Right lobe of liver (tissue), 6 donors: Measurements from ENCODE around the gene ITPK1. TPM values are rescaled to one million over a fixed set of nuclear protein-coding genes. Genes with fewer than 3 reads are reported as not detected.
A peak's percentile ranks its signal among the peaks of the same experiment; 100 is the strongest.
"Not testable (repeated sequence)": the region's sequence is repeated elsewhere in the genome, so short reads cannot be mapped to it uniquely, and the experiment has no call there.

Source experiments
- ATAC-seq, 4 donors: fragments of 200-7000 bp; cut with Tn5 transposase; one replicate each; pipeline ENCODE4 v1.9.1; 2020; ENCODE audit warnings: mild to moderate bottlenecking in 4 of 4, moderate library complexity in 4 of 4
- DNase-seq, 3 donors: peaks; one replicate each; pipeline ENCODE4 v3.0.0-alpha.2; 2020
- H3K27ac ChIP-seq, 3 donors: fragments of 200-600 bp; one replicate each; pipeline ENCODE4 v1.8.0; 2022
- H3K27me3 ChIP-seq, 2 donors: fragments of 200-600 bp; one replicate each; pipeline ENCODE4 v1.8.0; 2022
- H3K36me3 ChIP-seq, 4 donors: fragments of 200-600 bp; sonication (generic) in 1 of 4; one replicate each; pipeline versions ENCODE4 v1.5.1 to v1.8.0; 2017 to 2022; ENCODE audit warnings: control low read depth in 1 of 4
- H3K4me1 ChIP-seq, 4 donors: fragments of 200-600 bp; sonication (generic) in 1 of 4; one replicate each; pipeline versions ENCODE4 v1.5.1 to v1.8.0; 2017 to 2022; ENCODE audit warnings: control low read depth in 1 of 4
- H3K4me3 ChIP-seq, 3 donors: fragments of 200-600 bp; one replicate each; pipeline ENCODE4 v1.8.0; 2022
- H3K9me3 ChIP-seq, 4 donors: fragments of 200-600 bp; sonication (generic) in 1 of 4; one replicate each; pipeline versions ENCODE4 v1.5.1 to v1.8.0; 2017 to 2022; ENCODE audit warnings: control low read depth in 1 of 4
- POLR2A ChIP-seq: fragments of 450-650 bp; IDR thresholded peaks from one replicate; pipeline ENCODE4 v1.6.1; 2017; ENCODE audit warnings: antibody characterized with exemption, mild to moderate bottlenecking
- WGBS: methylation state at CpG from one replicate; pipeline ENCODE4 v1.1.6; 2018; ENCODE audit warnings: low coverage, low lambda C conversion rate; ENCODE audit not compliant: insufficient coverage; ENCODE audit errors: missing lambda C conversion rate; 5-methylcytosine and 5-hydroxymethylcytosine counted together
- intact Hi-C, 2 donors: fragments of 100-400 bp; cut with DNase I; formaldehyde crosslinking; loops; one replicate each; pipeline versions ENCODE4 v1.11.2 to v1.14.1; 2022
- total RNA-seq, 6 experiments: library from RNA; depleted of rRNA in 2 of 6; stranded (reverse); fragments of >200 nt in 2 of 6; fragmentation: NEBNext Ultra II Directional in 3 of 6; extraction: Animal tissue kit (Norgen Biotek cat#: 25700) in 3 of 6; gene quantifications; one replicate each; pipeline versions ENCODE4 v1.1.0 to v1.2.4, GENCODE V29; 2016 to 2023
- TF ChIP-seq, protein P1 (sequence below), 4 donors: fragments of 200-600 bp in 3 of 4; fragments of 450-650 bp in 1 of 4; IDR thresholded peaks; one replicate each; pipeline versions ENCODE4 v1.5.1 to v1.8.0; 2016 to 2022; ENCODE audit warnings: antibody characterized with exemption in 4 of 4, mild to moderate bottlenecking in 2 of 4
- donor health status: DM: no; HTN: yes; CAD: no.
- donor health status: DM: no; HTN: no; CAD: no.
- donor health status: DM: no; HTN: no; CAD: no.
- donor health status: DM: no; HTN: yes; CAD: no.
- donor health status: DM: no; HTN: yes; CAD: no.

Gene ITPK1
- total RNA-seq, 6 experiments from 2014 or later, result 28.4 to 61.0 (median 40.0) TPM

DNA sequence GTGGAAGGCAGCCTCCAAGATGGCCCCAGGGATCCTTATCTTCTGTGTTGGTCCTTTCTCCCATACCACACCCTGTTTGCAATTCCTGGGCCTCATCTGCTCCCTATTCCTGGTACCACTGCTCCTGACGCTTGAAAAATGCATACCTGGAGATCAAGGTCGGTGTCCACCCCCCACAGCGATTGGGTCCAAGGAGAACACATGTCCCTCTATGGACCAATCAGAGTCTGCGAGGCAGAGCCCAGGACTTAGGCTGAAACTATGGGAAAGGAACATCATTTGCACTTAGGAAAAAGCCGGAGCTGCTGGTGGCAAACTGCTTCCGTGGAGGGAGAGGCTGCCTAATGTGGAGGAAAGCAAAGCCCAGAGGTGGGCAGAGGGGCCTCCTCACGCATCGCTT lies 33.3 kb upstream of the ITPK1 start:
- DNase-seq (peak in 1 of 3 donors; percentile 37), ATAC-seq (no peak)
- 100% methylated on average over 1 of the region's 8 CpGs for WGBS
- no peaks in the 10 kb centered on the region for H3K36me3 ChIP-seq
- TF ChIP-seq, protein P1, sequence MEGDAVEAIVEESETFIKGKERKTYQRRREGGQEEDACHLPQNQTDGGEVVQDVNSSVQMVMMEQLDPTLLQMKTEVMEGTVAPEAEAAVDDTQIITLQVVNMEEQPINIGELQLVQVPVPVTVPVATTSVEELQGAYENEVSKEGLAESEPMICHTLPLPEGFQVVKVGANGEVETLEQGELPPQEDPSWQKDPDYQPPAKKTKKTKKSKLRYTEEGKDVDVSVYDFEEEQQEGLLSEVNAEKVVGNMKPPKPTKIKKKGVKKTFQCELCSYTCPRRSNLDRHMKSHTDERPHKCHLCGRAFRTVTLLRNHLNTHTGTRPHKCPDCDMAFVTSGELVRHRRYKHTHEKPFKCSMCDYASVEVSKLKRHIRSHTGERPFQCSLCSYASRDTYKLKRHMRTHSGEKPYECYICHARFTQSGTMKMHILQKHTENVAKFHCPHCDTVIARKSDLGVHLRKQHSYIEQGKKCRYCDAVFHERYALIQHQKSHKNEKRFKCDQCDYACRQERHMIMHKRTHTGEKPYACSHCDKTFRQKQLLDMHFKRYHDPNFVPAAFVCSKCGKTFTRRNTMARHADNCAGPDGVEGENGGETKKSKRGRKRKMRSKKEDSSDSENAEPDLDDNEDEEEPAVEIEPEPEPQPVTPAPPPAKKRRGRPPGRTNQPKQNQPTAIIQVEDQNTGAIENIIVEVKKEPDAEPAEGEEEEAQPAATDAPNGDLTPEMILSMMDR (IDR thresholded peaks at IDR 0.05), result no peak
- no peak for TF ChIP-seq POLR2A
- H3K9me3 ChIP-seq, result no peaks in the 10 kb centered on the region
- intact Hi-C loops, result loop anchor here in 1 of 2 donors (10.0 kb wide), 1 partner anchor 194 kb away; no protein-coding TSS in a partner anchor
- H3K4me1 ChIP-seq, result peaks cover 0 to 13% (median 6%) of the 10 kb centered on the region in 4 donors
- H3K27ac ChIP-seq, result no peak overlapping the region
- no peak overlapping the region for H3K4me3 ChIP-seq
- no peaks in the 10 kb centered on the region for H3K27me3 ChIP-seq

- H3K27me3 ChIP-seq, result no peaks in the 10 kb centered on the region
- no peak overlapping the region for H3K27ac ChIP-seq
- whole genome bisulfite sequencing, result 75% methylated on average over 6 of the region's 9 CpGs
- H3K36me3 ChIP-seq, result no peaks in the 10 kb centered on the region
- DNase-seq (no peak), ATAC-seq (no peak)
- H3K4me3 ChIP-seq, result no peak overlapping the region
- no peak for TF ChIP-seq POLR2A
- TF ChIP-seq, protein P1 (IDR thresholded peaks at IDR 0.05), result no peak
- H3K4me1 ChIP-seq, result peaks cover 0 to 27% (median 8%) of the 10 kb centered on the region in 4 donors
- no peaks in the 10 kb centered on the region for H3K9me3 ChIP-seq
- intact Hi-C loops, result loop anchor here in 1 of 2 donors (10.0 kb wide), 1 partner anchor 191 kb away; no protein-coding TSS in a partner anchor
Observed at GRCh38 chr14:93146119-93146518, 30.4 kb upstream of the ITPK1 start.

GRCh38 chr14:93142854-93143652 lies 27.3 kb upstream of the ITPK1 start:
- WGBS, result 41% methylated on average over 8 of the region's 13 CpGs
- TF ChIP-seq, protein P1 (IDR thresholded peaks at IDR 0.05), result no peak
- TF ChIP-seq POLR2A, result no peak
- DNase-seq (peak; percentile 65 to 78 (median 70)), ATAC-seq (peak; percentile 79 to 87 (median 82))
- no peaks in the 10 kb centered on the region for H3K9me3 ChIP-seq
- H3K36me3 ChIP-seq, result no peaks in the 10 kb centered on the region
- no peaks in the 10 kb centered on the region for H3K27me3 ChIP-seq
- no peak overlapping the region for H3K4me3 ChIP-seq
- peaks cover 0 to 20% (median 8%) of the 10 kb centered on the region in 4 donors for H3K4me1 ChIP-seq
- peak overlapping the region in 2 of 3 donors; percentile 56 to 73 for H3K27ac ChIP-seq
- intact Hi-C loops, result loop anchor here in 1 of 2 donors (10.0 kb wide), 1 partner anchor 188 kb away; no protein-coding TSS in a partner anchor

GRCh38 chr14:93137864-93138263 lies 22.1 kb upstream of the ITPK1 start:
- TF ChIP-seq, protein P1 (IDR thresholded peaks at IDR 0.05), result peak; percentile 15 to 47 (median 16)
- no peak for TF ChIP-seq POLR2A
- Histone ChIP-seq H3K27ac (peak overlapping the region in 2 of 3 donors; percentile 95 to 97), H3K4me1 (peaks cover 0 to 60% (median 29%) of the 10 kb centered on the region in 4 donors), H3K27me3 (no peaks in the 10 kb centered on the region), H3K36me3 (no peaks in the 10 kb centered on the region), H3K9me3 (no peaks in the 10 kb centered on the region), H3K4me3 (no peak overlapping the region)
- 22% methylated on average over 9 of the region's 17 CpGs for WGBS
- intact Hi-C loops, result no loop called here
- peak; percentile 41 to 61 (median 56) for ATAC-seq
- peak; percentile 81 to 86 (median 85) for DNase-seq

- H3K4me1 ChIP-seq, result peaks cover 0 to 65% (median 28%) of the 10 kb centered on the region in 4 donors
- DNase-seq, H3K36me3 ChIP-seq, intact Hi-C loops, H3K4me3 ChIP-seq, H3K9me3 ChIP-seq, ATAC-seq, H3K27me3 ChIP-seq: not testable (repeated sequence)
- H3K27ac ChIP-seq, result peak overlapping the region in 2 of 3 donors; percentile 95 to 97
- WGBS, result 52% methylated on average over 4 of the region's 13 CpGs
Observed at GRCh38 chr14:93136508-93136907, 20.8 kb upstream of the ITPK1 start.
